GM10266 (cell line): ENCODE results near the gene ESRRG.

ENCODE experiments used
- DNase-seq: peaks from one replicate; pipeline ENCODE4 v3.0.0; 2012; ENCODE audit errors: extremely low spot score
- CTCF ChIP-seq: IDR thresholded peaks from 2 replicates; pipeline ENCODE4 v1.5.1; 2012; ENCODE audit warnings: mild to moderate bottlenecking, low read depth; ENCODE audit not compliant: control insufficient read depth, insufficient read depth; ENCODE audit errors: missing control alignments

The ESRRG gene

DNA sequence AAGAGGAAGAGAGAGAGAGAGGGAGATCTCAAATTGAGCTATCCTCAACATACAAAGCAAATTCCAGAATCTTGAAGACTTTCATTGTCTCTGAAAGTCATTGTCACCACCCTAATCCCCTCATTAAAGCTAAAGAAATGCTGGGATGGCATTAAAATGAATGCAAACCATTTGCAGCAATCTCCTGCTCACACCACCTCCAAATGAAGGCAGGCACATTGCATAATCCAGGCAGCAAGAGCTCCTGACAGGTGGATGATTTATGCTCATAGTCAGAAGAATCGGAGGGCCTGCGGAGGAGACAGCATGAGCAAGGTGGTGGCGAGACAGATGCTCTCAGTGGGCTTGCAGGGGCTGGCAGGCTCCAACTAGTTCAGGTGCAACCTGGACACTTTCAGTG is 90.2 kb downstream of the ESRRG start:
- no peak for DNase-seq
- no peak for TF ChIP-seq CTCF

DNA sequence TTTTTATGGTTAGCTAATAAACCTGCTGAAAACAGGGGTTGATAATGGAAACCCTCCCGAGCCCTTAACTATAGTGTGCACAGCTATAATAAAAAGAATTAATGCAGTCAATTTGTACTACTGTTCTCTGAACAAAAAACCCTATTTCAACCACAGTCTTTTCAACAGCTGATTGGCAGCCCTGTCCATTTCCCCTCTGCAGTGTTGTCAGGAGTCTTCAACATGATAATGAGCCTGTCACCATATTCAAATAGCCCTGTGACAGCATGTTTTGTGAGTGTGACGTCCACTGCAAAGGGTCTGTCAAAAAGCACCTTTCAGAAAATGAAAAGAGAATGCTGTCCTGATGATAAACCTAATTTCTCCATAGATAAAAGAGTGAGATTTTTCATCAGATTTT is 92.7 kb downstream of the ESRRG start:
- TF ChIP-seq CTCF, result no peak
- no peak for DNase-seq

DNA sequence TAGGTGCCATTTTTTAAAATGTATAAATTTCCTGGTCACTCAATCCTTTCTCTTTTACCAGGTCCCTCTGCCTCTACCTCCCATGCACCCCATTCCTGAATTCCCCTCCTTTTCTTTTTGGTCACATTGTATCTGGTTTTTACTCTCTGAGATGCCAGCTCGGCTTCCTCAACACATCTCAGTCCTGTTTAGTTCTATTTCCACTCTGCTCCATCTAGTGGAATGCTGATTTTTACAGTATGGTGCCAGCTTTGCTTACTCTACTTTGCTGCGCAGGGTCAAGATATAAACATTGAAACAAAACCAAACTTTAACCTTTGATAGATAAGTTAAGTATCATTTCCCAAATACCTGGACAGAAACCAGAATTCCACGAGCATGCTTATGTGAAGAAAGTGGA is 96.0 kb downstream of the ESRRG start:
- TF ChIP-seq CTCF, result no peak
- no peak for DNase-seq

DNA sequence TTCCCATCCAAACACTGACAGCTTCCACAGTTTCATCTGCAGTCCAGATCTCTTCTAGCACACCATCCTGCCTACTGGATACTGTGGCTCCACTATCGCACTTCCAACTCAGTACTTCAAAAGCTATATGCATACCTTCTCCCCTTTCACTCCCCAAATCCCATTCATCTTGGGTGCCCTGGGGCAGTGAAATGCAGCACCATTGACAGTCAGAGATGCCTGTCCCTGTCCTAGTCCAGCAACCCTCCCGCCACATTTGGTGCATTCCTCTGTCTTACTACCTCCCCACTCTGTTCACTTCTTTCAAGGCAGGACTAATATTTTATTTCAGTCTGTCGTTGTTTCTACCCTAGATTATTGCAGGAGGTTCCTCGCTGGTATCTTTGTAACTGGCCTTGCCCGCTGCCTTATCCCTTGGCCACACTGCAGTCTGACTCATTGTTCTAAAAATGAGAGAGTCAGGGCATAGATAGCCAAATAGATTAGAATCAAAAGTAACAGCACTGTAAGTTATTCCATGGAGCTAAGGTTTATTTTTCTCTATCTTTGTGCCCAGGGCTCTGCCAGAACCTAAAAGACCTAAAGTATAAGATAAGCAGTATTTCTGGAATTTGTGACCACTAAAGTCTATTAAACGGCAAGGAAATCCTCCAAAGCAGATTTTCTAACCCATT is 96.7 kb downstream of the ESRRG start:
- no peak for TF ChIP-seq CTCF
- no peak for DNase-seq

DNA sequence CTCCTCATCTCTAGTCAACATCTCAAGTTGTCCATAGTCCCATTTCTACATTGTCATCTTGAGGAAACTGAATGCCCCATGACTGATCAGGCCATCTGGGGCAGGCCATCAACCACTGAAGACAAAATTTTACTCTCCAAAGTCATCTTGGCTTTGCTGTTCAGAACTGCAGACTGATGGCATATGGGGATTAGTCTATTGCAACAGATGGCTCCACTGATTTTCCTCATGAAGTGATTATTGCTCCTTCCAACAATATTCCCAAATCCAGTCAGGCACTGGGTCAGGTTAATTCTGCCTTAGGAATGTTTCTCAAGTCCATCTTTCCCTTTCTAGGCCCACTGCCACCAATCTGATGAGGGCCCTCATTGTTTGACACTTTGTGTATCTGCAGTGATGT is 101.7 kb downstream of the ESRRG start:
- no peak for DNase-seq
- TF ChIP-seq CTCF, result no peak

DNA sequence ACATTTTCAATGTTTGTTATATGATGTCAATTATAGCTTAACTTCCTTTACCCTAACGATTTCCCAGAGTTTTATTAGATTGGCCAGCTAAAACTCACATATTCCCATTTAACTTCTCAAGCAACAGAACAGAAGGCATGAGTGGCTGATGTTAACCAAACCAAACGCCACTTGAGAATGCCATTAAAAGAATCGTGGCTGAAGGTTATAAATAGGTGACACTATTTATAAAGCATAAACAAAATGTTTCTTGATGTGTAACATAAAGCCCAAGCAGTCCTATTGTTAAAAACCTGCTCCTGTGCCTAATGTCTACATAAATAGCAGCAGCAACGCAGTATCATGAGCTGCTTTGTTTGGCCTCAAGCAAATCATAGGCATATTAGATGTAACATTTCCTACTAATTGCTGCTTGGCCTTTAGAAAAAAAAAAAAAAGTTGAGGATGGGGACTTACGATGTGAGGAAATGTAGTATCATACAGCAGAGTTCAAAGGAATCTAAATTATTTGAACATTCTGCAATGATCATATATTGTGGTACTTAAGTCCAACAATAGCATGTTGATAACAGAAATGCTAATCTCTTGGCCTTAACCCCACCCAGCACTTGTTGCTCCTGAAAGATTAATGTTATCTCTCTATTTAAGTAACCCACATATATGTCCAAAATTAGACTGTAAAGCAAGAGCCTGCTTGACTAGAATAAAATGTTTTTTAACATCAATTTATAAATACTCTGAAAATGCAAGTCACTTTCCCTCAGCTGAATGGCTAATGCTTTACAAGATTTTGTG is 106.0 kb downstream of the ESRRG start:
- no peak for DNase-seq
- TF ChIP-seq CTCF, result no peak

DNA sequence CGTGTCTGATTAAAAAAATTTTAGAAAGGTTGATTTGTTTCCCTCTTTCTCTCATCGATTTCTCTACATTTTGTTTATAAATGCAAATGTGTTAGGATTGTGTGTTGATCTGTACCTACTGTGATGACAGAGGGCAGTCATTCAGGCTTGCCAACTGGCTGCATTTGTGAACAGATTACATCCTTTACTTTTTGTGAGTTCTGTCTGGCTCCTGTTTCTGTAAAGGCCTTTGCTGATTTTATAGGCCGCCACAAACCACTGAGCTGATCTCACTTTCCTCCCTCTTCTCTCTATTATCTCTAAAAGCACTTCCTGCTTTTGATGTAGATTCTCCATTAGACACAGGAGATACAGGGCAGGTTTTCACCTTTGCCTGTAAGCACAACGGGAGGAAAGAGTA is 106.8 kb downstream of the ESRRG start:
- no peak for TF ChIP-seq CTCF
- no peak for DNase-seq
